IMR-90 (cell line): ENCODE results near the gene SULT1E1. TPM values are rescaled to one million over a fixed set of nuclear protein-coding genes. Genes with fewer than 3 reads are reported as not detected.
A peak's percentile ranks its signal among the peaks of the same experiment; 100 is the strongest.

ENCODE experiments used
- ATAC-seq: fragments of 200-7000 bp; cut with Tn5 transposase; 2 replicates; pipeline ENCODE4 v1.9.1; 2020; ENCODE audit warnings: low read depth, mild to moderate bottlenecking, moderate library complexity
- BruUV-seq: library from RNA; stranded (reverse); fragments of 400-500 nt; replicated peaks from 2 replicates; lab custom pipeline; 2021; lab: Mats Ljungman, UMichigan
- CTCF ChIA-PET: fragments of 300-600 bp; formaldehyde crosslinking; extraction: SDS; loops from one replicate; lab custom pipeline; 2021; ENCODE audit warnings: antibody characterized with exemption; lab: Yijun Ruan, JAX
- POLR2A ChIA-PET: fragments of 300-600 bp; sonication (Branson Sonifier 250); formaldehyde crosslinking; loops from one replicate; lab custom pipeline; 2022; ENCODE audit warnings: antibody characterized with exemption; ENCODE audit not compliant: unreplicated experiment; lab: Charles Lee
- DNase-seq: peaks from one replicate; pipeline ENCODE4 v3.0.0; 2013
- H2AFZ ChIP-seq: replicated peaks from 2 replicates; pipeline ENCODE3; 2013; ENCODE audit warnings: low read length, mild to moderate bottlenecking; ENCODE audit not compliant: poor library complexity
- H2AK5ac ChIP-seq: 2 replicates; pipeline ENCODE4 v1.6.1; 2013; ENCODE audit warnings: low read depth, low read length, inconsistent platforms
- H2AK9ac ChIP-seq: replicated peaks from 2 replicates; pipeline ENCODE3; 2013; ENCODE audit warnings: mild to moderate bottlenecking, low read depth, low read length, moderate library complexity; ENCODE audit not compliant: poor library complexity
- H2BK120ac ChIP-seq: 2 replicates; pipeline ENCODE4 v1.6.1; 2013; ENCODE audit warnings: low read depth, low read length, inconsistent platforms
- H2BK15ac ChIP-seq: 3 replicates; pipeline ENCODE4 v1.6.1; 2013; ENCODE audit warnings: low read depth, low read length, inconsistent platforms
- H2BK20ac ChIP-seq: 2 replicates; pipeline ENCODE4 v1.6.1; 2013; ENCODE audit warnings: low read depth, mild to moderate bottlenecking, inconsistent platforms, low read length, moderate library complexity
- H2BK5ac ChIP-seq: 2 replicates; pipeline ENCODE4 v1.6.1; 2013; ENCODE audit warnings: mild to moderate bottlenecking, low read depth, low read length, inconsistent platforms; ENCODE audit not compliant: poor library complexity, severe bottlenecking
- H3K14ac ChIP-seq: replicated peaks from 2 replicates; pipeline ENCODE4 v1.6.1; 2013; ENCODE audit warnings: low read depth, low read length, inconsistent platforms
- H3K18ac ChIP-seq: 2 replicates; pipeline ENCODE4 v1.6.1; 2013; ENCODE audit warnings: low read depth, low read length, control low read depth
- H3K23ac ChIP-seq: 2 replicates; pipeline ENCODE4 v1.6.1; 2013; ENCODE audit warnings: low read depth, low read length, inconsistent platforms
- H3K27ac ChIP-seq: 2 replicates; pipeline ENCODE4 v1.5.1; 2013; ENCODE audit warnings: mild to moderate bottlenecking, control low read depth, low read length; ENCODE audit not compliant: insufficient read depth
- H3K27me3 ChIP-seq: 2 replicates; pipeline ENCODE4 v1.6.1; 2013; ENCODE audit warnings: low read length; ENCODE audit not compliant: control insufficient read depth, insufficient read depth
- H3K36me3 ChIP-seq: 2 replicates; pipeline ENCODE4 v1.6.1; 2013; ENCODE audit warnings: low read length, mixed read lengths; ENCODE audit not compliant: control insufficient read depth, insufficient read depth
- H3K4ac ChIP-seq: 2 replicates; pipeline ENCODE4 v1.6.1; 2013; ENCODE audit warnings: low read depth, low read length, inconsistent platforms
- H3K4me1 ChIP-seq: 2 replicates; pipeline ENCODE4 v1.6.1; 2013; ENCODE audit warnings: low read length, mixed read lengths; ENCODE audit not compliant: control insufficient read depth, insufficient read depth
- H3K4me2 ChIP-seq: 2 replicates; pipeline ENCODE4 v1.6.1; 2013; ENCODE audit warnings: low read depth, mild to moderate bottlenecking, control low read depth, low read length, moderate library complexity
- H3K4me3 ChIP-seq: 2 replicates; pipeline ENCODE4 v1.5.1; 2013; ENCODE audit warnings: low read depth, mild to moderate bottlenecking, control low read depth, low read length, moderate library complexity; ENCODE audit not compliant: insufficient read depth
- H3K56ac ChIP-seq: 2 replicates; pipeline ENCODE4 v1.6.1; 2013; ENCODE audit warnings: low read length, inconsistent platforms; ENCODE audit not compliant: insufficient read depth; ENCODE audit errors: extremely low read depth
- H3K79me1 ChIP-seq, 2 experiments: 2 replicates each; pipeline ENCODE4 v1.6.1; 2013; ENCODE audit warnings: low read length in 2 of 2, inconsistent platforms in 1 of 2, low read depth in 1 of 2
- H3K9ac ChIP-seq: 2 replicates; pipeline ENCODE4 v1.6.1; 2013; ENCODE audit warnings: low read depth, low read length, control low read depth
- H3K9me1 ChIP-seq: 2 replicates; pipeline ENCODE4 v1.6.1; 2013; ENCODE audit warnings: low read length, inconsistent platforms; ENCODE audit not compliant: insufficient read depth
- H3K9me3 ChIP-seq: 2 replicates; pipeline ENCODE4 v1.6.1; 2013; ENCODE audit warnings: low read length; ENCODE audit not compliant: control insufficient read depth, insufficient read depth
- H4K20me1 ChIP-seq: 2 replicates; pipeline ENCODE4 v1.6.1; 2013; ENCODE audit warnings: low read length, inconsistent platforms; ENCODE audit not compliant: insufficient read depth
- H4K5ac ChIP-seq: 2 replicates; pipeline ENCODE4 v1.6.1; 2013; ENCODE audit warnings: mild to moderate bottlenecking, low read depth, low read length, control low read depth
- H4K8ac ChIP-seq, 2 experiments: 2 replicates each; pipeline ENCODE4 v1.6.1; 2013; ENCODE audit warnings: low read depth in 2 of 2, low read length in 2 of 2, control low read depth in 1 of 2, inconsistent platforms in 1 of 2
- H4K91ac ChIP-seq: 2 replicates; pipeline ENCODE4 v1.6.1; 2013; ENCODE audit warnings: low read depth, low read length, inconsistent platforms; ENCODE audit not compliant: insufficient read depth
- BHLHE40 ChIP-seq: fragments of 150-350 bp; IDR thresholded peaks from 2 replicates; pipeline ENCODE4 v1.6.1; 2016; ENCODE audit warnings: mild to moderate bottlenecking, low read depth, low read length
- CHD1 ChIP-seq: IDR thresholded peaks from 2 replicates; pipeline ENCODE4 v1.6.1; 2012; ENCODE audit warnings: low read depth, low read length, improper control_type of control experiment
- CTCF ChIP-seq: conservative IDR thresholded peaks from 2 replicates; pipeline ENCODE4 v1.5.1; 2012; ENCODE audit warnings: mild to moderate bottlenecking, low read depth, low read length, improper control_type of control experiment
- ELK1 ChIP-seq: fragments of 150-350 bp; IDR thresholded peaks from 2 replicates; pipeline ENCODE4 v1.6.1; 2016; ENCODE audit warnings: low read depth, mild to moderate bottlenecking, low read length, moderate library complexity, borderline replicate concordance
- FOS ChIP-seq: fragments of 150-350 bp; IDR thresholded peaks from 2 replicates; pipeline ENCODE4 v1.6.1; 2016; ENCODE audit warnings: low read depth, low read length
- NFE2L2 ChIP-seq: fragments of 150-350 bp; IDR thresholded peaks from 2 replicates; pipeline ENCODE4 v1.6.1; 2016; ENCODE audit warnings: low read depth, mild to moderate bottlenecking, low read length
- POLR2A ChIP-seq: IDR thresholded peaks from 2 replicates; pipeline ENCODE4 v1.6.1; 2012; ENCODE audit warnings: mild to moderate bottlenecking, low read depth, low read length
- RAD21 ChIP-seq: IDR thresholded peaks from 2 replicates; pipeline ENCODE4 v1.6.1; 2012; ENCODE audit warnings: low read length, improper control_type of control experiment
- RCOR1 ChIP-seq: IDR thresholded peaks from 2 replicates; pipeline ENCODE4 v1.6.1; 2012; ENCODE audit warnings: mild to moderate bottlenecking, low read length, improper control_type of control experiment; ENCODE audit not compliant: insufficient replicate concordance
- RFX5 ChIP-seq: IDR thresholded peaks from 2 replicates; pipeline ENCODE4 v1.8.0; 2012; ENCODE audit warnings: low read depth, mild to moderate bottlenecking, low read length, moderate library complexity
- SMC3 ChIP-seq: fragments of 150-350 bp; IDR thresholded peaks from 2 replicates; pipeline ENCODE4 v1.6.1; 2016; ENCODE audit warnings: low read depth, mild to moderate bottlenecking, antibody characterized with exemption, low read length, moderate library complexity
- dilution Hi-C: fragments of 300-500 bp; cut with HindIII; formaldehyde crosslinking; loops from one replicate; pipeline ENCODE4 v1.14.3; 2018; ENCODE audit warnings: low sequenced_read_pairs; ENCODE audit not compliant: unreplicated experiment
- in situ Hi-C: fragments of 300-500 bp; cut with MboI; formaldehyde crosslinking; loops from 3 replicates; pipeline ENCODE4 v1.14.3; 2019; ENCODE audit warnings: low sequenced_read_pairs, inconsistent platforms, mixed read lengths
- intact Hi-C: fragments of 100-400 bp; cut with micrococcal nuclease; formaldehyde crosslinking; loops from 2 replicates; pipeline ENCODE4 v1.10.0; 2022
- polyA plus RNA-seq, 3 experiments: library from polyadenylated mRNA; depleted of rRNA; stranded (reverse); fragments of >200 nt; gene quantifications; 2 replicates each; pipeline ENCODE4 v1.2.3, GENCODE V29; 2012; ENCODE audit warnings: low replicate concordance in 1 of 3
- total RNA-seq: library from RNA; depleted of rRNA; stranded (reverse); fragments of >200 nt; gene quantifications from 2 replicates; pipeline ENCODE4 v1.2.3, GENCODE V29; 2012
- TF ChIP-seq, protein P1 (sequence below): fragments of 150-350 bp; IDR thresholded peaks from 2 replicates; pipeline ENCODE4 v1.6.1; 2017; ENCODE audit warnings: mild to moderate bottlenecking, antibody characterized with exemption, low read length, low read depth

The SULT1E1 gene
- total and polyA plus RNA-seq, 2 of the 4 experiments (the other 2 are of a cell fraction), result not detected

DNA sequence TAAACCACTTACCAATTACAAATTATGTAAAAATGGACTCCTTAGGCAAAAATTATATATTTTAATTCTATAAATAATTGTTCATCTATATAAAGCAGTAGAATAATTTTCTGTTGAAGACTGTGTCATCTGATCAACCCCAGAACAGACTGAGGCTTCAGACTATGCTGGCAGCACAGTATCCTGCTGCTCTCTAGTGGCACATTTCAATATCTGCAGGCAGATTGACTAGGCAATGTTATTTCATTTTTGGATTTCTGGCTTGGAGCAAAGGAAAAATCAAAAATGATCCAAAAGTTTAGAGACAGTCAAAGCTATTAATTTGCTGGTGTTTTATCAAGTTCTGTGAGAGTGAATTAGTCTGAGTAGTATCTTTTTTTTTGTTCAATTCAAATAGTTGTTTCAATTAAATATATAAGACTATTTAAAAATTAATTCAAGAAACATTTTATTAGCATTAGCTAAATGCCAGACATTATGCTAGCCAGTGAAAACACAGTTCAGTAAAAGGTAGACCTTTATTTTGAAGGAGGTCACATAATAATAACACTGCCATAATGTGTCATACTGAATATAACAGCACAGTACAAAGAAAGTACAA lies 21.3 kb upstream of the SULT1E1 start:
- Histone ChIP-seq H3K4me3 (no peak overlapping the region), H4K5ac (no peak overlapping the region), H3K27me3 (no peaks in the 10 kb centered on the region), H3K9me1 (no peaks in the 10 kb centered on the region), H3K9me3 (no peaks in the 10 kb centered on the region), H2AK9ac (no peak overlapping the region), H3K36me3 (no peaks in the 10 kb centered on the region), H2BK120ac (no peak overlapping the region), H2AFZ (no peak overlapping the region), H4K8ac (no peak overlapping the region), H2BK15ac (no peak overlapping the region), H2BK5ac (no peak overlapping the region), H3K18ac (no peak overlapping the region), H3K4me1 (no peaks in the 10 kb centered on the region), H4K91ac (no peak overlapping the region), H3K4ac (no peak overlapping the region), H3K56ac (no peak overlapping the region), H4K20me1 (no peaks in the 10 kb centered on the region), H2AK5ac (no peak overlapping the region), H3K79me1 (no peaks in the 10 kb centered on the region), H3K14ac (no peak overlapping the region), H2BK20ac (no peak overlapping the region), H3K27ac (no peak overlapping the region), H3K4me2 (no peak overlapping the region), H3K9ac (no peak overlapping the region), H3K23ac (no peak overlapping the region)
- no TSS peak for BruUV-seq
- ChIA-PET POLR2A (no interaction called here), CTCF (interaction anchor here (0.6 to 0.9 kb wide), 2 partner anchors 13 to 54 kb away, joined by 4 read pairs; no protein-coding TSS in a partner anchor)
- dilution Hi-C loops (no loop called here), intact Hi-C loops (loop anchor here (1.0 to 10.0 kb wide), 2 partner anchors 192 to 1386 kb away; no protein-coding TSS in a partner anchor), in situ Hi-C loops (loop anchor here (5.0 kb wide), 1 partner anchor 189 kb away; no protein-coding TSS in a partner anchor)
- DNase-seq (peak; percentile 44), ATAC-seq (peak; percentile 87)
- no peak for TF ChIP-seq RFX5
- no peak for TF ChIP-seq NFE2L2
- peak; percentile 78 for TF ChIP-seq CTCF
- no peak for TF ChIP-seq RCOR1
- TF ChIP-seq ELK1, result no peak
- no peak for TF ChIP-seq CHD1
- TF ChIP-seq BHLHE40, result no peak
- TF ChIP-seq, protein P1, sequence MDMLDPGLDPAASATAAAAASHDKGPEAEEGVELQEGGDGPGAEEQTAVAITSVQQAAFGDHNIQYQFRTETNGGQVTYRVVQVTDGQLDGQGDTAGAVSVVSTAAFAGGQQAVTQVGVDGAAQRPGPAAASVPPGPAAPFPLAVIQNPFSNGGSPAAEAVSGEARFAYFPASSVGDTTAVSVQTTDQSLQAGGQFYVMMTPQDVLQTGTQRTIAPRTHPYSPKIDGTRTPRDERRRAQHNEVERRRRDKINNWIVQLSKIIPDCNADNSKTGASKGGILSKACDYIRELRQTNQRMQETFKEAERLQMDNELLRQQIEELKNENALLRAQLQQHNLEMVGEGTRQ, result no peak
- TF ChIP-seq SMC3, result peak; percentile 65
- TF ChIP-seq POLR2A, result no peak
- peak; percentile 82 for TF ChIP-seq RAD21
- no peak for TF ChIP-seq FOS
